Neural cell (in vitro differentiated cells): ENCODE measurements around the gene MAST4. TPM values are rescaled to one million over a fixed set of nuclear protein-coding genes. Genes with fewer than 3 reads are reported as not detected.

ENCODE experiments used
- H2AFZ ChIP-seq: fragments of 200-600, 300-800 bp; sonication (generic), shearing (Covaris generic); 2 replicates; pipeline ENCODE4 v1.6.0; 2014; ENCODE audit warnings: low read depth, mild to moderate bottlenecking, antibody characterized with exemption, low read length, moderate library complexity
- H3F3A ChIP-seq: fragments of 200-600 bp; shearing (Covaris generic); 2 replicates; pipeline ENCODE4 v1.6.1; 2016; ENCODE audit warnings: mild to moderate bottlenecking, moderate library complexity, mixed read lengths, antibody characterized with exemption, low read length; ENCODE audit not compliant: insufficient read depth, poor library complexity, severe bottlenecking
- H3K27ac ChIP-seq: fragments of 200-600, 300-800 bp; sonication (generic), shearing (Covaris generic); 2 replicates; pipeline ENCODE4 v1.5.1; 2014; ENCODE audit warnings: mild to moderate bottlenecking, low read length, moderate library complexity
- H3K27me3 ChIP-seq: fragments of 300-800, 200-600 bp; sonication (generic), shearing (Covaris generic); 2 replicates; pipeline ENCODE4 v1.6.0; 2014; ENCODE audit warnings: mild to moderate bottlenecking, low read depth, low read length, moderate library complexity; ENCODE audit not compliant: insufficient read depth
- H3K36me3 ChIP-seq: fragments of 300-800, 200-600 bp; sonication (generic), shearing (Covaris generic); 2 replicates; pipeline ENCODE4 v1.5.1; 2014; ENCODE audit warnings: mild to moderate bottlenecking, antibody characterized with exemption, low read length, moderate library complexity; ENCODE audit not compliant: insufficient read depth
- H3K4me2 ChIP-seq: fragments of 300-800, 200-600 bp; sonication (generic), shearing (Covaris generic); 2 replicates; pipeline ENCODE4 v1.6.0; 2014; ENCODE audit warnings: mild to moderate bottlenecking, low read length
- H3K4me3 ChIP-seq: fragments of 300-800, 200-600 bp; sonication (generic), shearing (Covaris generic); 2 replicates; pipeline ENCODE4 v1.5.1; 2014; ENCODE audit warnings: mild to moderate bottlenecking, low read length, moderate library complexity
- H3K79me2 ChIP-seq: fragments of 200-600 bp; shearing (Covaris generic); replicated peaks from 2 replicates; pipeline ENCODE4 v1.6.0; 2014; ENCODE audit warnings: mild to moderate bottlenecking, low read length, moderate library complexity; ENCODE audit not compliant: insufficient read depth
- H3K9ac ChIP-seq: fragments of 300-800, 200-600 bp; sonication (generic), shearing (Covaris generic); 2 replicates; pipeline ENCODE4 v1.6.1; 2016; ENCODE audit warnings: mild to moderate bottlenecking, low read length, mixed read lengths
- H3K9me2 ChIP-seq: fragments of 200-600 bp; shearing (Covaris generic); 2 replicates; pipeline ENCODE4 v1.6.1; 2016; ENCODE audit warnings: mild to moderate bottlenecking, low read length, mixed read lengths; ENCODE audit not compliant: insufficient read depth
- H3K9me3 ChIP-seq: fragments of 200-600, 300-800 bp; sonication (generic), shearing (Covaris generic); 2 replicates; pipeline ENCODE4 v1.6.1; 2016; ENCODE audit warnings: mild to moderate bottlenecking, mixed run types, low read length, moderate library complexity, mixed read lengths
- H4K20me1 ChIP-seq: fragments of 200-600 bp; shearing (Covaris generic); 2 replicates; pipeline ENCODE4 v1.6.1; 2016; ENCODE audit warnings: mild to moderate bottlenecking, mixed run types; ENCODE audit not compliant: insufficient read depth
- CTCF ChIP-seq: fragments of 450-650 bp; IDR thresholded peaks from 2 replicates; pipeline ENCODE4 v1.5.1; 2014; ENCODE audit warnings: antibody characterized with exemption, mild to moderate bottlenecking, moderate library complexity; ENCODE audit not compliant: poor library complexity, severe bottlenecking
- EP300 ChIP-seq: fragments of 450-650 bp; conservative IDR thresholded peaks from 2 replicates; pipeline ENCODE4 v1.6.1; 2014; ENCODE audit warnings: antibody characterized with exemption, mild to moderate bottlenecking, moderate library complexity; ENCODE audit not compliant: poor library complexity, severe bottlenecking
- EZH2 ChIP-seq: fragments of 200-600, 300-800 bp; shearing (Covaris generic), sonication (generic); IDR thresholded peaks from 2 replicates; pipeline ENCODE4 v1.6.1; 2014; ENCODE audit warnings: antibody characterized with exemption, low read length, borderline replicate concordance, mild to moderate bottlenecking; ENCODE audit not compliant: insufficient read depth, poor library complexity, severe bottlenecking
- MXI1 ChIP-seq: fragments of 450-650 bp; conservative IDR thresholded peaks from 2 replicates; pipeline ENCODE4 v1.6.1; 2014; ENCODE audit warnings: antibody characterized with exemption, mild to moderate bottlenecking; ENCODE audit not compliant: poor library complexity, severe bottlenecking
- POLR2AphosphoS5 ChIP-seq: IDR thresholded peaks from 2 replicates; pipeline ENCODE4 v1.6.1; 2012
- RAD21 ChIP-seq: fragments of 450-650 bp; conservative IDR thresholded peaks from 2 replicates; pipeline ENCODE4 v1.6.1; 2014; ENCODE audit warnings: antibody characterized with exemption, mild to moderate bottlenecking, moderate library complexity
- REST ChIP-seq: IDR thresholded peaks from 2 replicates; pipeline ENCODE4 v1.6.1; 2012; ENCODE audit warnings: borderline replicate concordance
- SMC3 ChIP-seq: fragments of 450-650 bp; conservative IDR thresholded peaks from 2 replicates; pipeline ENCODE4 v1.6.1; 2014; ENCODE audit warnings: antibody characterized with exemption, mild to moderate bottlenecking, moderate library complexity; ENCODE audit not compliant: poor library complexity
- TAF1 ChIP-seq: IDR thresholded peaks from 2 replicates; pipeline ENCODE4 v1.6.1; 2012; ENCODE audit warnings: low read depth
- polyA plus RNA-seq: library from polyadenylated mRNA; depleted of rRNA; stranded (reverse); fragments of >200 nt; gene quantifications from 2 replicates; pipeline ENCODE4 v1.2.3, GENCODE V29; 2014

The MAST4 gene
- polyA plus RNA-seq, 1 donor from 2014 or later: 2.3 TPM

DNA sequence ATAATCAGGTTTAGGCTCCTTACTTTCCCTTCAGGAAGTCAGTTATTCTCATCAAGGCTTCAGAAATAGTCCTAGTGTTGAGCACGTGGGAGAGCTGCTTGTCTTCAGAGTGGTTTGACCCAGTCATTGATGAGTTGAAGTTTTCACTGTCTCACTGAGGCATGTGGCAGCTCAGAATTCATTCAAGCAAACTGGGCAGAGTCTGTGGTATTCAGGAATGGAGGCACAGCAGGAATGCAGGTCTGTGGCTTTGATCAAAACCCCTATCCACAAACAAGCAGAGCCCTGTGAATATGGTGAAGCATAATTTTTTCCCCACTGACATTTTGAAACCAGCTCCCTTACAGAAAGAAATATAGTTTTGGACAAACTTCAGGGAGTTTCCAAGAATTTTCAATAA is 393.1 kb downstream of the MAST4 start:
- Histone ChIP-seq H3K36me3 (no peaks in the 10 kb centered on the region), H3K4me3 (no peak overlapping the region), H3K79me2 (no peaks in the 10 kb centered on the region), H3K27me3 (no peaks in the 10 kb centered on the region), H3K9me3 (no peaks in the 10 kb centered on the region), H3K9me2 (no peaks in the 10 kb centered on the region), H2AFZ (no peak overlapping the region), H3F3A (no peaks in the 10 kb centered on the region), H4K20me1 (no peaks in the 10 kb centered on the region), H3K9ac (no peak overlapping the region), H3K27ac (no peak overlapping the region), H3K4me2 (no peak overlapping the region)
- TF ChIP-seq EP300 (no peak), EZH2 (no peak), REST (no peak), POLR2AphosphoS5 (no peak), SMC3 (no peak), RAD21 (no peak), MXI1 (no peak), CTCF (no peak), TAF1 (no peak)

- Histone ChIP-seq H3K9me2 (no peaks in the 10 kb centered on the region), H4K20me1 (no peaks in the 10 kb centered on the region), H3K27ac (no peak overlapping the region), H3K4me3 (no peak overlapping the region), H2AFZ (no peak overlapping the region), H3K9me3 (no peaks in the 10 kb centered on the region), H3K36me3 (no peaks in the 10 kb centered on the region), H3K4me2 (no peak overlapping the region), H3K27me3 (no peaks in the 10 kb centered on the region), H3K79me2 (no peaks in the 10 kb centered on the region), H3K9ac (no peak overlapping the region), H3F3A (no peaks in the 10 kb centered on the region)
- TF ChIP-seq TAF1 (no peak), POLR2AphosphoS5 (no peak), RAD21 (no peak), EZH2 (no peak), SMC3 (no peak), MXI1 (no peak), CTCF (no peak), EP300 (no peak), REST (no peak)
Measured at GRCh38 chr5:66989781-66990180, 393.6 kb downstream of the MAST4 start.
